ENCODE results near the gene MED23.
"Not testable (repeated sequence)": the region's sequence is repeated elsewhere in the genome, so short reads cannot be mapped to it uniquely, and the experiment has no call there.

Gene MED23

GRCh38 chr6:131532580-131533039 lies 95.4 kb downstream of the MED23 start:
- no peaks in the 10 kb centered on the region for H3K9me3 ChIP-seq (ENCODE audit: control insufficient read depth in 1 of 2, low read length in 2 of 2)

DNA sequence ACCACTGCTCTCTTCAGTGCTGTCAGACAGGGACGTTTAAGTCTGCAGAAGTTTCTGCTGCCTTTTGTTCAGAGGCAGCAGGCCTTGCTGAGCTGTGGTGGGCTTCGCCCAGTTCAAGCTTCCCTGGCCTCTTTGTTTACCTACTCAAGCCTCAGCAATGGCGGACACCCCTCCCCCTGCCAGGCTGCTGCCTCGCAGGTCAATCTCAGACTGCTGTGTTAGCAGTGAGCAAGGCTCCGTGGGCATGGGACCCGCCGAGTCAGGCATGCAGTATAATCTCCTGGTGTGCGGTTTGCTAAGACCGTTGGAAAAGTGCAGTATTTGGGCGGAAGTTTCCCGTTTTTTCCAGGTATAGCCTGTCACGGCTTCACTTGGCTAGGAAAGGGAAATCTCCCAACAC lies 96.4 kb downstream of the MED23 start:
- not testable (repeated sequence) for H3K4me1 ChIP-seq (ENCODE audit: control insufficient read depth in 1 of 2, insufficient read depth in 2 of 2, low read length in 2 of 2); H3K36me3 ChIP-seq (ENCODE audit: control insufficient read depth in 1 of 2, insufficient read depth in 2 of 2, low read length in 2 of 2); H3K27me3 ChIP-seq (ENCODE audit: low read depth, low read length); H3K4me3 ChIP-seq (ENCODE audit: low read depth in 1 of 2, low read length in 2 of 2); H3K9me3 ChIP-seq (ENCODE audit: control insufficient read depth in 1 of 2, low read length in 2 of 2); H3K27ac ChIP-seq (ENCODE audit: low read length)

More at GRCh38 chr6:131532580-131533039, 95.4 kb downstream of the MED23 start:
- H3K4me3 ChIP-seq (ENCODE audit: low read depth in 1 of 2, low read length in 2 of 2), result no peak overlapping the region
- no peaks in the 10 kb centered on the region for H3K36me3 ChIP-seq (ENCODE audit: control insufficient read depth in 1 of 2, insufficient read depth in 2 of 2, low read length in 2 of 2)
- H3K27ac ChIP-seq (ENCODE audit: low read length), result no peak overlapping the region
- H3K27me3 ChIP-seq (ENCODE audit: low read depth, low read length), result no peaks in the 10 kb centered on the region
- no peaks in the 10 kb centered on the region for H3K4me1 ChIP-seq (ENCODE audit: control insufficient read depth in 1 of 2, insufficient read depth in 2 of 2, low read length in 2 of 2)

- H3K4me1 ChIP-seq (ENCODE audit: control insufficient read depth in 1 of 2, insufficient read depth in 2 of 2, low read length in 2 of 2); H3K27me3 ChIP-seq (ENCODE audit: low read depth, low read length); H3K9me3 ChIP-seq (ENCODE audit: control insufficient read depth in 1 of 2, low read length in 2 of 2); H3K4me3 ChIP-seq (ENCODE audit: low read depth in 1 of 2, low read length in 2 of 2); H3K36me3 ChIP-seq (ENCODE audit: control insufficient read depth in 1 of 2, insufficient read depth in 2 of 2, low read length in 2 of 2); H3K27ac ChIP-seq (ENCODE audit: low read length): not testable (repeated sequence)
Observed at GRCh38 chr6:131530936-131531335, 97.1 kb downstream of the MED23 start.

GRCh38 chr6:131524695-131525336 lies 103.2 kb downstream of the MED23 start:
- H3K9me3 ChIP-seq (ENCODE audit: control insufficient read depth in 1 of 2, low read length in 2 of 2), result no peaks in the 10 kb centered on the region
- no peaks in the 10 kb centered on the region for H3K27me3 ChIP-seq (ENCODE audit: low read depth, low read length)
- no peak overlapping the region for H3K27ac ChIP-seq (ENCODE audit: low read length)
- H3K4me1 ChIP-seq (ENCODE audit: control insufficient read depth in 1 of 2, insufficient read depth in 2 of 2, low read length in 2 of 2), result no peaks in the 10 kb centered on the region
- H3K4me3 ChIP-seq (ENCODE audit: low read depth in 1 of 2, low read length in 2 of 2), result no peak overlapping the region
- H3K36me3 ChIP-seq (ENCODE audit: control insufficient read depth in 1 of 2, insufficient read depth in 2 of 2, low read length in 2 of 2), result no peaks in the 10 kb centered on the region

DNA sequence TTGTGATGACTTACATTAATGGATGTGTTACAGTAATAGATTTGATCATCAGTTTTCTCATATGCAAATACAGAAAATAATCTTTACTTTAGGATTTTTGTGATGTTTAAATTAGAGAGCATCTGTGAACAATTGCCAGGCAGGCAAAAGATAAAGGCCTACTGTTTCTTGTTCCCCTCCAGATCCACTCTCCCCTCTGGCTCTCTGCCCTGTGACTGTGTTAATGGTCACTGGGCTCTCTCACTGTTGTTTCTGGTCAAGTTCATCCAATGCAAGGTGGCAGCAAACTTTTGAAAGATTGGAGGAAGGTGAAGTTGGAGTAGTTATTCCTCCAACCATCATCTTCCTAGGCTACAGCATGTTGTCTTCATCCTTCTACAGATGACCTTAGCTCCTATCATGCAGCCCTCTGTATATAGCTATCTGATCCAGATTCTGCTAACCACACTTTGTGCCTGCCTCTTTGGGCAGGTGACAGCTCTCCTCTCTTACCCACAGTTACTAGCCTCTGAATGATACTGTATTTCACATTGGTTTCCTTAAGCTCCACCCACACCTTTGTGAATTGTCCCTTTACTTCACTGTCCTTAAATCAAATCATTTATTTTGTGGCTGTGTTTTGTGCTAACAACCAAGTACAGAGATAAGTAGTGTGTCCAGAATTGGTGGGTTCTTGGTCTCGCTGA lies 103.9 kb downstream of the MED23 start:
- Histone ChIP-seq H3K9me3 (ENCODE audit: control insufficient read depth in 1 of 2, low read length in 2 of 2) (no peaks in the 10 kb centered on the region), H3K27ac (ENCODE audit: low read length) (no peak overlapping the region), H3K4me3 (ENCODE audit: low read depth in 1 of 2, low read length in 2 of 2) (no peak overlapping the region), H3K4me1 (ENCODE audit: control insufficient read depth in 1 of 2, insufficient read depth in 2 of 2, low read length in 2 of 2) (no peaks in the 10 kb centered on the region), H3K27me3 (ENCODE audit: low read depth, low read length) (no peaks in the 10 kb centered on the region), H3K36me3 (ENCODE audit: control insufficient read depth in 1 of 2, insufficient read depth in 2 of 2, low read length in 2 of 2) (no peaks in the 10 kb centered on the region)

All from muscle layer of duodenum (tissue), 2 donors.